GM12878 (cell line): ENCODE data around the gene MPC1. TPM values are rescaled to one million over a fixed set of nuclear protein-coding genes. Genes with fewer than 3 reads are reported as not detected.

ENCODE experiments used
- ATAC-seq: fragments of 200-7000 bp; cut with Tn5 transposase; 3 replicates; pipeline ENCODE4 v1.9.1; 2020; ENCODE audit warnings: mild to moderate bottlenecking, moderate library complexity
- BruUV-seq: library from RNA; stranded (reverse); fragments of 400-500 nt; replicated peaks from 2 replicates; lab custom pipeline; 2021; lab: Mats Ljungman, UMichigan
- CTCF ChIA-PET: fragments of 300-600 bp; sonication (Branson Sonifier 250); formaldehyde crosslinking; extraction: SDS; loops from one replicate; lab custom pipeline; 2021; ENCODE audit warnings: inconsistent platforms; lab: Yijun Ruan, JAX
- POLR2A ChIA-PET: fragments of 350-600 bp; formaldehyde crosslinking; extraction: SDS; loops from one replicate; lab custom pipeline; 2021; ENCODE audit warnings: inconsistent platforms; lab: Charles Lee
- RAD21 ChIA-PET: fragments of 300-600 bp; sonication (Branson Sonifier 250); formaldehyde crosslinking; loops from one replicate; lab custom pipeline; 2023; ENCODE audit warnings: antibody characterized with exemption; ENCODE audit not compliant: unreplicated experiment; lab: Charles Lee
- SMC1A ChIA-PET: fragments of 300-600 bp; sonication (Branson Sonifier 250); formaldehyde crosslinking; loops from one replicate; lab custom pipeline; 2023; ENCODE audit not compliant: unreplicated experiment, uncharacterized antibody; lab: Charles Lee
- DNase-seq: peaks from one replicate; pipeline ENCODE4 v3.0.0-alpha.2; 2011; ENCODE audit warnings: low read depth, low spot score
- FAIRE-seq: peaks from 3 replicates; lab custom pipeline; 2011; peaks lifted over from hg19 to GRCh38; lab: Jason Lieb, UNC
- H2AFZ ChIP-seq: 2 replicates; pipeline ENCODE4 v1.6.0; 2011; ENCODE audit warnings: low read depth, low read length, control low read depth; ENCODE audit not compliant: control insufficient read depth
- H3K27ac ChIP-seq: 2 replicates; pipeline ENCODE4 v1.5.1; 2011; ENCODE audit warnings: control low read depth; ENCODE audit not compliant: control insufficient read depth, insufficient read depth
- H3K27me3 ChIP-seq, 2 experiments: replicated peaks in 1 of 2; 2 replicates each; pipeline versions ENCODE4 v1.6.0 to v1.6.1; 2011; ENCODE audit warnings: low read length in 1 of 2; ENCODE audit not compliant: control insufficient read depth in 2 of 2, insufficient read depth in 2 of 2
- H3K36me3 ChIP-seq, 2 experiments: 2 replicates each; pipeline ENCODE4 v1.5.1; 2011; ENCODE audit warnings: low read length in 1 of 2; ENCODE audit not compliant: control insufficient read depth in 2 of 2, insufficient read depth in 2 of 2
- H3K4me1 ChIP-seq: 2 replicates; pipeline ENCODE4 v1.6.1; 2011; ENCODE audit warnings: mild to moderate bottlenecking, low read length, moderate library complexity, mixed read lengths; ENCODE audit not compliant: control insufficient read depth, insufficient read depth
- H3K4me2 ChIP-seq: 2 replicates; pipeline ENCODE4 v1.6.0; 2011; ENCODE audit warnings: control low read depth; ENCODE audit not compliant: control insufficient read depth, insufficient read depth
- H3K4me3 ChIP-seq: fragments of 200-600 bp; sonication (generic); 2 replicates; pipeline ENCODE4 v1.5.1; 2016
- H3K79me2 ChIP-seq: 2 replicates; pipeline ENCODE4 v1.6.0; 2011; ENCODE audit warnings: low read length; ENCODE audit not compliant: control insufficient read depth, insufficient read depth
- H3K9ac ChIP-seq: 2 replicates; pipeline ENCODE4 v1.8.0; 2011; ENCODE audit warnings: low read length, control low read depth, mixed read lengths; ENCODE audit not compliant: control insufficient read depth, insufficient read depth
- H3K9me3 ChIP-seq: replicated peaks from 3 replicates; pipeline ENCODE4 v1.5.1; 2011; ENCODE audit warnings: mild to moderate bottlenecking, low read length; ENCODE audit not compliant: control insufficient read depth, insufficient read depth
- H4K20me1 ChIP-seq: 2 replicates; pipeline ENCODE4 v1.6.0; 2011; ENCODE audit not compliant: control insufficient read depth, insufficient read depth
- ASH2L ChIP-seq: fragments of 300-600, 200-600 bp; sonication (generic); IDR thresholded peaks from 2 replicates; pipeline ENCODE4 v1.6.1; 2017; ENCODE audit warnings: low read depth, mild to moderate bottlenecking, borderline replicate concordance
- ATF7 ChIP-seq: fragments of 450-650 bp; IDR thresholded peaks from 2 replicates; pipeline ENCODE4 v1.6.1; 2016; ENCODE audit warnings: low read depth, mild to moderate bottlenecking
- BMI1 ChIP-seq: fragments of 450-650 bp; IDR thresholded peaks from 2 replicates; pipeline ENCODE4 v1.6.1; 2016; ENCODE audit warnings: mild to moderate bottlenecking, moderate library complexity, borderline replicate concordance
- CBX3 ChIP-seq: fragments of 200-600 bp; sonication (generic); IDR thresholded peaks from 2 replicates; pipeline ENCODE4 v1.6.1; 2016; ENCODE audit warnings: low read depth, borderline replicate concordance
- DPF2 ChIP-seq: fragments of 450-650 bp; IDR thresholded peaks from 2 replicates; pipeline ENCODE4 v1.6.1; 2017; ENCODE audit warnings: mild to moderate bottlenecking
- ELK1 ChIP-seq: IDR thresholded peaks from 2 replicates; pipeline ENCODE4 v1.6.1; 2012; ENCODE audit warnings: low read depth, low read length, improper control_type of control experiment
- FOXM1 ChIP-seq: IDR thresholded peaks from 2 replicates; pipeline ENCODE4 v1.6.1; 2012; ENCODE audit warnings: low read depth, mild to moderate bottlenecking, inconsistent platforms, low read length, moderate library complexity
- HDAC2 ChIP-seq: fragments of 200-600 bp; sonication (generic); IDR thresholded peaks from 2 replicates; pipeline ENCODE4 v1.6.1; 2017
- IKZF2 ChIP-seq, 2 experiments: fragments of 450-650 bp; IDR thresholded peaks; 2 replicates each; pipeline ENCODE4 v1.6.1; 2017; ENCODE audit warnings: mild to moderate bottlenecking in 2 of 2, moderate library complexity in 2 of 2
- NFIC ChIP-seq: IDR thresholded peaks from 2 replicates; pipeline ENCODE4 v1.6.1; 2012; ENCODE audit warnings: low read depth, mild to moderate bottlenecking, inconsistent platforms, low read length, moderate library complexity
- NFYB ChIP-seq: IDR thresholded peaks from 2 replicates; pipeline ENCODE4 v1.6.1; 2011; ENCODE audit warnings: low read depth, mild to moderate bottlenecking, low read length, improper control_type of control experiment, moderate library complexity; ENCODE audit not compliant: insufficient read depth
- NR2C2 ChIP-seq: IDR thresholded peaks from 2 replicates; pipeline ENCODE4 v1.6.1; 2011; ENCODE audit warnings: borderline replicate concordance, low read depth; ENCODE audit not compliant: control insufficient read depth, insufficient read length
- RB1 ChIP-seq: fragments of 450-650 bp; formaldehyde crosslinking; IDR thresholded peaks from 2 replicates; pipeline ENCODE4 v1.6.1; 2017; ENCODE audit warnings: mild to moderate bottlenecking, borderline replicate concordance
- RELA ChIP-seq: fragments of 450-650 bp; IDR thresholded peaks from 2 replicates; pipeline ENCODE4 v1.8.0; 2014; ENCODE audit warnings: borderline replicate concordance; ENCODE audit not compliant: partially characterized antibody
- SP1 ChIP-seq: IDR thresholded peaks from one replicate; pipeline ENCODE4 v1.6.1; 2011; ENCODE audit warnings: low read depth, low read length
- SPI1 ChIP-seq: IDR thresholded peaks from 2 replicates; pipeline ENCODE4 v1.6.1; 2011; ENCODE audit warnings: low read depth, mild to moderate bottlenecking, low read length, moderate library complexity, borderline replicate concordance; ENCODE audit not compliant: insufficient read depth
- TARDBP ChIP-seq: IDR thresholded peaks from 2 replicates; pipeline ENCODE4 v1.6.1; 2016; ENCODE audit warnings: borderline replicate concordance
- YBX1 ChIP-seq: fragments of 450-650 bp; IDR thresholded peaks from 2 replicates; pipeline ENCODE4 v1.6.1; 2016; ENCODE audit warnings: antibody characterized with exemption
- ZSCAN29 ChIP-seq: fragments of 450-650 bp; IDR thresholded peaks from 2 replicates; pipeline ENCODE4 v1.6.1; 2017; ENCODE audit warnings: mild to moderate bottlenecking, moderate library complexity
- WGBS: methylation state at CpG from one replicate; pipeline ENCODE4 v1.1.6; 2016; ENCODE audit warnings: low lambda C conversion rate; ENCODE audit not compliant: insufficient replicate concordance, insufficient coverage; ENCODE audit errors: missing lambda C conversion rate; 5-methylcytosine and 5-hydroxymethylcytosine counted together
- in situ Hi-C: fragments of 300-500 bp; cut with MboI; formaldehyde crosslinking; loops from 9 replicates; pipeline ENCODE4 v1.14.3; 2018; ENCODE audit warnings: mixed read lengths
- intact Hi-C: fragments of 100-400 bp; cut with micrococcal nuclease; formaldehyde crosslinking; loops from one replicate; pipeline ENCODE4 v1.14.2; 2022; ENCODE audit not compliant: unreplicated experiment
- polyA plus RNA-seq, 11 experiments: library from polyadenylated mRNA; depleted of rRNA in 4 of 11; unstranded in 6 of 11; stranded (reverse) in 5 of 11; fragments of >200 nt; fragmentation: Nextera tagmentation in 4 of 11; fragmentation: Illumina TruSeq in 1 of 11; extraction: Ambion mirVana in 4 of 11; extraction: Trizol in 1 of 11; gene quantifications; 1 replicate in 1 of 11; 2 replicates in 10 of 11; pipeline versions ENCODE4 v1.2.1 to v1.2.3, GENCODE V29; 2011 to 2016; ENCODE audit warnings: inconsistent platforms in 2 of 11, missing spikeins in 2 of 11, low read depth in 1 of 11
- total RNA-seq, 4 experiments: library from RNA; depleted of rRNA in 3 of 4; stranded (reverse); fragments of >200 nt in 3 of 4; fragmentation: Illumina TruSeq in 1 of 4; extraction: Trizol in 1 of 4; gene quantifications; 2 replicates each; pipeline versions ENCODE4 v1.2.1 to v1.2.3, GENCODE V29; 2013 to 2021
- TF ChIP-seq, protein P1 (sequence below): IDR thresholded peaks from 2 replicates; pipeline ENCODE4 v1.6.1; 2012; ENCODE audit warnings: low read depth, low read length, improper control_type of control experiment

The MPC1 gene
- total and polyA plus RNA-seq, 10 of the 15 experiments (the other 5 are each of a cell fraction or from before 2014, with no cell fraction given) = 53.2 to 177 (median 78.8) TPM

- DNase-seq = no peak
- no peak for TF ChIP-seq ATF7
- no peak for TF ChIP-seq NFYB
- no peak for TF ChIP-seq ELK1
- TF ChIP-seq HDAC2 = no peak
- no peak for TF ChIP-seq ASH2L
- no peak for TF ChIP-seq IKZF2 (IDR thresholded peaks at IDR 0.05)
- TF ChIP-seq DPF2 = no peak
- no peak for TF ChIP-seq BMI1
- TF ChIP-seq NR2C2 = no peak
- no peak for TF ChIP-seq SP1
- no peak for TF ChIP-seq SPI1
- no peak for TF ChIP-seq YBX1
- no peak for TF ChIP-seq CBX3
- TF ChIP-seq NFIC = no peak
- TF ChIP-seq TARDBP = no peak
- no peak for TF ChIP-seq RB1
- no peak for TF ChIP-seq FOXM1
- TF ChIP-seq, protein P1, sequence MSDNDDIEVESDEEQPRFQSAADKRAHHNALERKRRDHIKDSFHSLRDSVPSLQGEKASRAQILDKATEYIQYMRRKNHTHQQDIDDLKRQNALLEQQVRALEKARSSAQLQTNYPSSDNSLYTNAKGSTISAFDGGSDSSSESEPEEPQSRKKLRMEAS = no peak
- no peak for TF ChIP-seq RELA
- no peak for TF ChIP-seq ZSCAN29
- Histone ChIP-seq H3K27me3 (no peaks in the 10 kb centered on the region), H4K20me1 (no peaks in the 10 kb centered on the region), H3K4me3 (no peak overlapping the region), H3K79me2 (no peaks in the 10 kb centered on the region), H3K27ac (no peak overlapping the region), H3K4me2 (no peak overlapping the region), H3K36me3 (no peaks in the 10 kb centered on the region), H3K4me1 (no peaks in the 10 kb centered on the region), H3K9ac (no peak overlapping the region), H3K9me3 (no peaks in the 10 kb centered on the region), H2AFZ (no peak overlapping the region)
- 0 out of 3 replicates have a peak, but pooled peaks have one; percentile 24 for ATAC-seq
- BruUV-seq = no TSS peak
- ChIA-PET RAD21 (interaction anchor here (1.1 to 2.5 kb wide), 5 partner anchors 14 to 118 kb away, joined by 3 to 11 read pairs (median 5); no protein-coding TSS in a partner anchor), CTCF (interaction anchor here (2.7 to 12.2 kb wide), 2 partner anchors 85 to 117 kb away, joined by 8 to 317 read pairs; partner anchors contain the start of gene PRR18), SMC1A (interaction anchor here (0.6 to 2.8 kb wide), 3 partner anchors 81 to 345 kb away, joined by 3 to 14 read pairs (median 4); no protein-coding TSS in a partner anchor), POLR2A (no interaction called here)
- FAIRE-seq = no peak
- intact Hi-C loops = no loop called here
- WGBS = 22% methylated on average over 10 of the region's 10 CpGs
- in situ Hi-C loops = no loop called here
These were observed 11.5 kb upstream of the MPC1 start for GRCh38 chr6:166394036-166394892.
